ENCODE data around the gene ZP3.
"Not testable (repeated sequence)": the region's sequence is repeated elsewhere in the genome, so short reads cannot be mapped to it uniquely, and the experiment has no call there.

The ZP3 gene

DNA sequence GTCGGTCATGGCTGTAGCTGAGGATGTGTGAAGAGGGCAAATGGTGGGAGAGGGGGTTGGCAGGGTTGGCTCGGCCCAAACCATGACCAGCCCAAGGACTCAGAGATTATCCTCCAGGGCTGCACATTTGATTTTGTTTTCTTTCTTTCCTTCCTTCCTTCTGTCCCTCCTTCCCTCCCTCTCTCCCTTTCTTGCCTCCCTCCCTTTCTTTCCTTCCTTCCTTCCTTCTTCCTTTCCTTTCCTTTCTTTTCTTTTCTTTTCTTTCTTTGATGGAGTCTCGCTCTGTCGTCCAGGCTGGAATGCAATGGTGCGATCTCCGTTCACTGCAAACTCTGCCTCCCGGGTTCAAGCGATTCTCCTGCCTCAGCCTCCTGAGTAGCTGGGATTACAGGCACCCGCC lies 19.0 kb upstream of the ZP3 start:
- ChIA-PET POLR2A (ENCODE audit: low non-redundant PET) (no interaction called here), CTCF (no interaction called here)
- no peak for DNase-seq (ENCODE audit: low spot score)
- H3K27ac ChIP-seq = peak overlapping the region; percentile 39; the same call in 1 of the 2 replicates
- TF ChIP-seq, protein P1, sequence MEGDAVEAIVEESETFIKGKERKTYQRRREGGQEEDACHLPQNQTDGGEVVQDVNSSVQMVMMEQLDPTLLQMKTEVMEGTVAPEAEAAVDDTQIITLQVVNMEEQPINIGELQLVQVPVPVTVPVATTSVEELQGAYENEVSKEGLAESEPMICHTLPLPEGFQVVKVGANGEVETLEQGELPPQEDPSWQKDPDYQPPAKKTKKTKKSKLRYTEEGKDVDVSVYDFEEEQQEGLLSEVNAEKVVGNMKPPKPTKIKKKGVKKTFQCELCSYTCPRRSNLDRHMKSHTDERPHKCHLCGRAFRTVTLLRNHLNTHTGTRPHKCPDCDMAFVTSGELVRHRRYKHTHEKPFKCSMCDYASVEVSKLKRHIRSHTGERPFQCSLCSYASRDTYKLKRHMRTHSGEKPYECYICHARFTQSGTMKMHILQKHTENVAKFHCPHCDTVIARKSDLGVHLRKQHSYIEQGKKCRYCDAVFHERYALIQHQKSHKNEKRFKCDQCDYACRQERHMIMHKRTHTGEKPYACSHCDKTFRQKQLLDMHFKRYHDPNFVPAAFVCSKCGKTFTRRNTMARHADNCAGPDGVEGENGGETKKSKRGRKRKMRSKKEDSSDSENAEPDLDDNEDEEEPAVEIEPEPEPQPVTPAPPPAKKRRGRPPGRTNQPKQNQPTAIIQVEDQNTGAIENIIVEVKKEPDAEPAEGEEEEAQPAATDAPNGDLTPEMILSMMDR (conservative IDR thresholded peaks at IDR 0.05; ENCODE audit: low read depth) = no peak

DNA sequence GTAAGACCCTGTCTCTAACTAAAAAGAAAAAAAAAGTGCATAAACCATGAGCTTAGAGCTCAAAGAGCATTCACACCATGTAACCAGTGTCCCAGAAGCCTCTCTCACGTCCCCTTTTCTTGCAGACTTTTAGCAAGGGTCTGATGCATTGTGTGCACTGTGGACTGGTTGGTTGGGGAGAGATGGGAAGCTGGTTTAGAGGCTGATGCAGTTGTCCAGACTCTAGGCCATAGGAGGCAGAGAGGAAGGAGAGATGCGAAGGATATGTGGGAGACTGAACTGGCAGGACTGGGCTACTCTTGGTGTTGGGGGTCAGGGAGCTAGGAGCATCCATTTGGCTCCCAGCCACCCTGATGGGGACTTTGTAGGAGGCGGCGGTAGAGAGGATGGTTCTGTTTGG lies 17.0 kb upstream of the ZP3 start:
- peak overlapping the region; percentile 33 for H3K27ac ChIP-seq
- POLR2A ChIA-PET (ENCODE audit: low non-redundant PET) = no interaction called here
- CTCF ChIA-PET = interaction anchor here (0.5 to 0.7 kb wide), 2 partner anchors 29 to 924 kb away, joined by 3 read pairs; no protein-coding TSS in a partner anchor
- TF ChIP-seq, protein P1 (conservative IDR thresholded peaks at IDR 0.05; ENCODE audit: low read depth) = no peak
- DNase-seq (ENCODE audit: low spot score) = no peak

- POLR2A ChIA-PET (ENCODE audit: low non-redundant PET) = no interaction called here
- H3K27ac ChIP-seq = peak overlapping the region; percentile 33
- TF ChIP-seq, protein P1 (conservative IDR thresholded peaks at IDR 0.05; ENCODE audit: low read depth) = no peak
- DNase-seq (ENCODE audit: low spot score) = no peak
- CTCF ChIA-PET = interaction anchor here (0.7 kb wide), 1 partner anchor 923 kb away, joined by 3 read pairs; no protein-coding TSS in a partner anchor
These were observed 16.6 kb upstream of the ZP3 start for GRCh38 chr7:76408121-76408560.

DNA sequence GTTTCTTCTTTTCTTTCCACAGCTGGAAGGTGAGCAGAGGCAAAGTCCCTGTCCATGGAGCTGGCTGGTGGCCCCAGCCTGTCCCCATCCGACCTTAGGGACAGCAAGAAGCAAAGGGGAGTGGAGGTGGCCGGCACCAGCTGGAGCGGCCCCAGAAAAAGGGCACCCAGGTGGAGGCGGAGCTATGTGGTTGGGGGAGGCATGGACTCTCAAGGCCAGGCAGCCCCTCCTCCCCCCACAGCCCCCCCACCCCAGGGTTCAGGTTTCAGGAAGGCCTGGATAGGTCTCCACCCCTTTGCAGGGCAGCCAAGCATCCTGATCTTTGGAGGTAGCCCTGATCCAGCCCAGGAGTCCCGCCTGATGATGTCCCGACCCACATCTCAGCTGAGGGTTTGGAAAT lies 15.2 kb upstream of the ZP3 start, which contains the start of gene SSC4D:
SSC4D (minus strand) TSS at position 161 of the 400 bp plus-strand sequence. CDS start 5,258 bp downstream, outside the sequence.
- POLR2A ChIA-PET (ENCODE audit: low non-redundant PET) = no interaction called here
- CTCF ChIA-PET = interaction anchor here (0.6 kb wide), 1 partner anchor 24 kb away, joined by 3 read pairs; no protein-coding TSS in a partner anchor
- TF ChIP-seq, protein P1 (conservative IDR thresholded peaks at IDR 0.05; ENCODE audit: low read depth) = no peak

DNA sequence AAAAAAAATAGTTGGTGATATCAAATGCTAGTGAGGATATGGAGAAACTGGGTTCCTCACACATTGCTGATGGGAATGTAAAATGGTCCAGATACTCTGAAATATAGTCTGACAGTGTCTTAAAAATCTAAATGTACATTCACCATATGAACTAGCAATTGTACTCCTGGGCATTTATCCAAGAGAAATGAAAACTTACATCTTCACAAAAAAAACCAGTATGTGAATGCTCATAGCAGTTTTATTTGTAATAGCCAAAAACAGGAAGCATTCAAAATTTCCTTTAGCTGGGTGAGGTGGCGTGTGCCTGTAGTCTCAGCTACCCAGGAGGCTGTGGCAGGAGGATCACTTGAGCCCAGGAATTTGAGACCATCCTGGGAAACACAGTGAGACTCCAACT lies 13.1 kb upstream of the ZP3 start:
- TF ChIP-seq, protein P1 (conservative IDR thresholded peaks at IDR 0.05; ENCODE audit: low read depth) = no peak
- no peak overlapping the region for H3K27ac ChIP-seq
- CTCF ChIA-PET = no interaction called here
- DNase-seq (ENCODE audit: low spot score) = no peak
- POLR2A ChIA-PET (ENCODE audit: low non-redundant PET) = no interaction called here

More for the DNA sequence above, 15.2 kb upstream of the ZP3 start, which contains the start of gene SSC4D:
- peak within 1 kb of the TSS; percentile 42 for H3K27ac ChIP-seq
- DNase-seq (ENCODE audit: low spot score) = no peak

- H3K27ac ChIP-seq = no peak overlapping the region
- TF ChIP-seq, protein P1 (conservative IDR thresholded peaks at IDR 0.05; ENCODE audit: low read depth) = no peak
- ChIA-PET CTCF (no interaction called here), POLR2A (ENCODE audit: low non-redundant PET) (no interaction called here)
- no peak for DNase-seq (ENCODE audit: low spot score)
These were observed 12.5 kb upstream of the ZP3 start for GRCh38 chr7:76412249-76412648.

- DNase-seq (ENCODE audit: low spot score); CTCF ChIA-PET: not testable (repeated sequence)
- H3K27ac ChIP-seq = peak overlapping the region; percentile 52
- POLR2A ChIA-PET (ENCODE audit: low non-redundant PET) = interaction anchor here (0.6 kb wide), 1 partner anchor 98 kb away, joined by 3 read pairs; no protein-coding TSS in a partner anchor
These were observed 7.0 kb upstream of the ZP3 start for GRCh38 chr7:76417654-76418310.

- DNase-seq (ENCODE audit: low spot score) = peak; percentile 53
- POLR2A ChIA-PET (ENCODE audit: low non-redundant PET); CTCF ChIA-PET: not testable (repeated sequence)
- H3K27ac ChIP-seq = peak overlapping the region; percentile 99
These were observed 3.7 kb upstream of the ZP3 start for GRCh38 chr7:76421097-76421496.
